Measurements from ENCODE around the gene PXMP4. TPM values are rescaled to one million over a fixed set of nuclear protein-coding genes. Genes with fewer than 3 reads are reported as not detected.

PXMP4 gene
- total RNA-seq, 1 experiment from 2014 or later, result 12.0 TPM

DNA sequence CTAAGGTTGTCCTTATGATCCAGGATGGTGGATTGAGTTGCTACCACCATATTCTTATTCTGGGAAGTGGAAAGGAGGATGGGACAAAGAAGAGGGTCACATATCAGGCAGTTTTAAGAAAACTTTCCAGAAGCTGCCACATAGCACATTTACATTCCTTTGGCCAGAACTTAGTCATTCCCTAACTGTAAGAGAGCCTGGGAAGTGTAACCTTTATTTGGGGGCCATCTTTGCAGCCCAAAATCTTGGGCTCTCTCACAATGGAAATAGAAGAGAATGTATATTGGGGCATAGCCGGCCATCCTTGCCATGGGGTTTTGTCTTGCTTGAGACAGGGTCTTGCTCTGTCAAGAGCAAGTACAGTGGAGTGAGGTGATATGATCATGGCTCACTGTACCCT lies 20.1 kb upstream of the PXMP4 start:
- H3K4me3 ChIP-seq (ENCODE audit: low read depth in 2 of 2, low read length in 2 of 2), result no peak overlapping the region
- intact Hi-C loops (cut with micrococcal nuclease; ENCODE audit: unreplicated experiment) (no loop called here), in situ Hi-C loops (cut with HindIII; ENCODE audit: low pct_unique_long_range_greater_than_20kb, low sequenced_read_pairs) (no loop called here)
- H3K4me1 ChIP-seq (ENCODE audit: control insufficient read depth, insufficient read depth, low read length), result no peaks in the 10 kb centered on the region
- DNase-seq (ENCODE audit: low read depth, low spot score), result no peak
- ATAC-seq, result no peak
- POLR2A ChIA-PET, result no interaction called here
- no peak overlapping the region for H3K27ac ChIP-seq (ENCODE audit: low read length)
- H3K36me3 ChIP-seq (ENCODE audit: control insufficient read depth, insufficient read depth, low read length), result no peaks in the 10 kb centered on the region
- CTCF ChIA-PET, result no interaction called here
- no peaks in the 10 kb centered on the region for H3K27me3 ChIP-seq (ENCODE audit: control insufficient read depth, insufficient read depth, low read length)
- no TSS peak for BruUV-seq (replicated peaks)
- no peak for TF ChIP-seq TCF7L2 (IDR thresholded peaks at IDR 0.05; ENCODE audit: low read depth, low read length)
- no peak for TF ChIP-seq CTCF (IDR thresholded peaks at IDR 0.05)
- TF ChIP-seq SIN3A (IDR thresholded peaks at IDR 0.05; ENCODE audit: borderline replicate concordance, insufficient read depth, low read depth, low read length), result no peak
- TF ChIP-seq POLR2AphosphoS5 (IDR thresholded peaks at IDR 0.05; ENCODE audit: low read depth, low read length), result no peak
- no peak for TF ChIP-seq REST (IDR thresholded peaks at IDR 0.05; ENCODE audit: insufficient read depth in 1 of 2, low read depth in 2 of 2, low read length in 1 of 2)
- peaks cover 5% of the 10 kb centered on the region; the same call in 1 of the 2 replicates for H3K9me3 ChIP-seq (ENCODE audit: control insufficient read depth, insufficient read depth, low read depth, low read length)

DNA sequence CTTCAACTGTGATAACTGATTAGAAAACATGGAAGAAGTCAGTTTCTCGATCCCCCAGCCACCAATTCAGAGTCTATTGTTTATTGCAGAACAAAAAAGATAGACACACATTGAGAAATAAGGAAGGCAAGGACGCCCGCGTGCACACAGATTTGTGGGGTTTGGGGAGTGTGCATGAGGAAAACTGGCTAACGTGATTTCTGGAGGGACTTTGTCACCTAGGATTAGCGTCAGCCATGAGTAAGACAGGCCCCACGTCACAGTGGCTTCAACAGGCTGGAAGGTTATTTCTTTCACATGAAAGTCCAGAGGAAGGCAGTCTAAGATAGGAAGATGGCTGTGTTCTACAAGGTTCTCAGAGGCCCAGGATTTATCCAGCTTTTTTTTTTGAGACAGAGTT lies 19.4 kb upstream of the PXMP4 start:
- Histone ChIP-seq H3K9me3 (ENCODE audit: control insufficient read depth, insufficient read depth, low read depth, low read length) (peaks cover 5% of the 10 kb centered on the region; the same call in 1 of the 2 replicates), H3K27ac (ENCODE audit: low read length) (no peak overlapping the region), H3K4me1 (ENCODE audit: control insufficient read depth, insufficient read depth, low read length) (peaks cover under 1% of the 10 kb centered on the region), H3K27me3 (ENCODE audit: control insufficient read depth, insufficient read depth, low read length) (no peaks in the 10 kb centered on the region), H3K36me3 (ENCODE audit: control insufficient read depth, insufficient read depth, low read length) (no peaks in the 10 kb centered on the region), H3K4me3 (ENCODE audit: low read depth in 2 of 2, low read length in 2 of 2) (no peak overlapping the region)
- ChIA-PET POLR2A (no interaction called here), CTCF (no interaction called here)
- in situ Hi-C loops (cut with HindIII; ENCODE audit: low pct_unique_long_range_greater_than_20kb, low sequenced_read_pairs), result no loop called here
- intact Hi-C loops (cut with micrococcal nuclease; ENCODE audit: unreplicated experiment), result no loop called here
- TF ChIP-seq CTCF (IDR thresholded peaks at IDR 0.05), result no peak
- no peak for TF ChIP-seq TCF7L2 (IDR thresholded peaks at IDR 0.05; ENCODE audit: low read depth, low read length)
- no peak for TF ChIP-seq SIN3A (IDR thresholded peaks at IDR 0.05; ENCODE audit: borderline replicate concordance, insufficient read depth, low read depth, low read length)
- no peak for TF ChIP-seq REST (IDR thresholded peaks at IDR 0.05; ENCODE audit: insufficient read depth in 1 of 2, low read depth in 2 of 2, low read length in 1 of 2)
- TF ChIP-seq POLR2AphosphoS5 (IDR thresholded peaks at IDR 0.05; ENCODE audit: low read depth, low read length), result no peak
- ATAC-seq (no peak), DNase-seq (ENCODE audit: low read depth, low spot score) (no peak)
- no TSS peak for BruUV-seq (replicated peaks)
